K562 (cell line): ENCODE results near the gene PKDREJ. TPM values are rescaled to one million over a fixed set of nuclear protein-coding genes. Genes with fewer than 3 reads are reported as not detected.

Experiments
- ATF1 ChIP-seq, 2 experiments: fragments of 450-650 bp in 1 of 2; IDR thresholded peaks; 2 replicates each; pipeline ENCODE4 v1.6.1; 2016; ENCODE audit warnings: missing compliant biosample characterization in 1 of 2, missing genetic modification characterization in 1 of 2
- BRD4 ChIP-seq: fragments of 200-600 bp; sonication (generic); IDR thresholded peaks from 2 replicates; pipeline ENCODE4 v1.6.1; 2017; ENCODE audit warnings: inconsistent platforms
- CHD7 ChIP-seq: fragments of 200-600 bp; sonication (generic); IDR thresholded peaks from one replicate; pipeline ENCODE4 v1.6.1; 2012; ENCODE audit warnings: mild to moderate bottlenecking, low read depth, low read length, inconsistent platforms
- E2F5 ChIP-seq: sonication (generic); formaldehyde crosslinking; IDR thresholded peaks from 2 replicates; pipeline ENCODE4 v1.8.0; 2022; ENCODE audit warnings: mild to moderate bottlenecking, missing genetic modification reagents
- ETV6 ChIP-seq, 3 experiments: fragments of 150-350 bp in 1 of 3; sonication (generic) in 1 of 3; formaldehyde crosslinking in 1 of 3; IDR thresholded peaks; 2 replicates each; pipeline versions ENCODE4 v1.6.1 to v1.8.0; 2014 to 2022; ENCODE audit warnings: borderline replicate concordance in 2 of 3, low read depth in 2 of 3, antibody characterized with exemption in 1 of 3, low read length in 1 of 3, mild to moderate bottlenecking in 1 of 3, missing genetic modification reagents in 1 of 3
- IFI16 ChIP-seq: fragments of 250-450 bp; sonication (Bioruptor Pico); IDR thresholded peaks from 2 replicates; pipeline ENCODE4 v2.1.2; 2022; ENCODE audit warnings: mild to moderate bottlenecking, inconsistent platforms
- MEIS2 ChIP-seq: fragments of 450-650 bp; IDR thresholded peaks from 2 replicates; pipeline ENCODE4 v1.6.1; 2014; ENCODE audit warnings: mild to moderate bottlenecking; ENCODE audit not compliant: partially characterized antibody
- SRSF9 ChIP-seq: fragments of 200-400 bp; formaldehyde crosslinking; IDR thresholded peaks from 2 replicates; pipeline ENCODE4 v1.6.1; 2017; ENCODE audit warnings: low read depth, low read length, borderline replicate concordance
- TAF7 ChIP-seq: fragments of 450-650 bp; IDR thresholded peaks from 2 replicates; pipeline ENCODE4 v1.6.1; 2016; ENCODE audit warnings: missing genetic modification characterization, missing compliant biosample characterization
- TSHZ1 ChIP-seq: fragments of 250-450 bp; sonication (Bioruptor Pico); IDR thresholded peaks from 2 replicates; pipeline ENCODE4 v1.4.0; 2020; ENCODE audit warnings: mild to moderate bottlenecking, moderate library complexity
- polyA plus RNA-seq, 8 experiments: library from polyadenylated mRNA; depleted of rRNA in 4 of 8; stranded (reverse) in 5 of 8; unstranded in 3 of 8; fragments of >200 nt; fragmentation: Nextera tagmentation in 2 of 8; fragmentation: Illumina TruSeq in 1 of 8; extraction: Ambion mirVana in 2 of 8; extraction: Trizol in 1 of 8; gene quantifications; 2 replicates each; pipeline versions ENCODE4 v1.2.1 to v1.2.3, GENCODE V29; 2011 to 2014; ENCODE audit warnings: inconsistent platforms in 1 of 8, missing spikeins in 1 of 8
- total RNA-seq, 7 experiments: library from RNA; depleted of rRNA in 6 of 7; stranded (reverse); fragments of >200 nt in 6 of 7; fragmentation: Illumina TruSeq in 2 of 7; extraction: Trizol in 2 of 7; gene quantifications; 2 replicates each; pipeline versions ENCODE4 v1.2.1 to v1.2.3, GENCODE V29; 2011 to 2021; ENCODE audit warnings: low replicate concordance in 1 of 7

PKDREJ gene
- total and polyA plus RNA-seq, 9 of the 15 experiments (the other 6 are each of a cell fraction or from before 2014, with no cell fraction given), result 0.03 TPM; not detected in 8

GRCh38 chr22:46240506-46240905 lies 22.6 kb downstream of the PKDREJ start (continued):
- TF ChIP-seq TSHZ1 (CRISPR knock-in tag) (no peak), CHD7 (no peak), TAF7 (tag) (no peak), SRSF9 (no peak), MEIS2 (no peak), IFI16 (no peak), E2F5 (CRISPR knock-in tag) (no peak), ETV6 (IDR thresholded peaks at IDR 0.05; ENCODE audit: borderline replicate concordance in 1 of 2, low read depth in 2 of 2, low read length in 1 of 2) (no peak), ETV6 (CRISPR knock-in tag; IDR thresholded peaks at IDR 0.05; ENCODE audit: borderline replicate concordance) (no peak), BRD4 (no peak), ATF1 (CRISPR knock-in tag; IDR thresholded peaks at IDR 0.05) (no peak), ATF1 (tag; IDR thresholded peaks at IDR 0.05) (no peak)
